NCI-H128 (cell line): ENCODE data around the gene CDK14.

ENCODE experiments used
- DNase-seq: peaks from one replicate; lab custom pipeline; 2025; ENCODE audit not compliant: unreplicated experiment; lab: John Stamatoyannopoulos, UW

CDK14 gene

GRCh38 chr7:91239772-91240171, 643.7 kb downstream of the CDK14 start:
- no peak for DNase-seq

GRCh38 chr7:91240376-91240941, 644.3 kb downstream of the CDK14 start:
- DNase-seq, result no peak

- DNase-seq, result no peak
Measured at GRCh38 chr7:91242097-91242844, 646.1 kb downstream of the CDK14 start.

GRCh38 chr7:91243591-91244301, 647.6 kb downstream of the CDK14 start:
- DNase-seq, result no peak

- DNase-seq, result no peak
Measured at GRCh38 chr7:91247500-91247899, 651.4 kb downstream of the CDK14 start.

- DNase-seq, result no peak
Measured at GRCh38 chr7:91248996-91249395, 652.9 kb downstream of the CDK14 start.

- no peak for DNase-seq
Measured at GRCh38 chr7:91249506-91250233, 653.5 kb downstream of the CDK14 start.

GRCh38 chr7:91250706-91251105, 654.6 kb downstream of the CDK14 start:
- no peak for DNase-seq

GRCh38 chr7:91251877-91252276, 655.8 kb downstream of the CDK14 start:
- DNase-seq, result no peak
